Activated T-helper 2 cell treated with anti-CD3 and anti-CD28 coated beads, Interferon-gamma antibody, Interleukin-2, Interleukin-4, amounts not matched to agents 10 μg/mL and 5 μg/mL and 100 μg/mL, durations not matched to agents 14 hours and 24 hours and 36 hours (primary cell): ENCODE results near the gene MAP3K9. TPM values are rescaled to one million over a fixed set of nuclear protein-coding genes. Genes with fewer than 3 reads are reported as not detected.
A peak's percentile ranks its signal among the peaks of the same experiment; 100 is the strongest.
"Not testable (repeated sequence)": the region's sequence is repeated elsewhere in the genome, so short reads cannot be mapped to it uniquely, and the experiment has no call there.

Source experiments
- DNase-seq: peaks from one replicate; pipeline ENCODE4 v3.0.0; 2021; ENCODE audit warnings: low spot score
- H3K27ac Mint-ChIP-seq: one replicate; pipeline ENCODE4 v1.8.0; 2021; ENCODE audit warnings: mixed read lengths
- H3K27me3 Mint-ChIP-seq: one replicate; pipeline ENCODE4 v1.8.0; 2021; ENCODE audit warnings: low read depth, mixed read lengths
- H3K36me3 Mint-ChIP-seq: one replicate; pipeline ENCODE4 v1.8.0; 2021; ENCODE audit warnings: low read depth, mixed read lengths
- H3K4me1 Mint-ChIP-seq: one replicate; pipeline ENCODE4 v1.8.0; 2021; ENCODE audit warnings: low read depth, mixed read lengths
- H3K4me3 Mint-ChIP-seq: one replicate; pipeline ENCODE4 v1.8.0; 2021; ENCODE audit warnings: low read depth, mild to moderate bottlenecking, moderate library complexity, mixed read lengths
- H3K9me3 Mint-ChIP-seq: one replicate; pipeline ENCODE4 v1.8.0; 2021; ENCODE audit warnings: mixed read lengths
- intact Hi-C: fragments of 100-400 bp; cut with micrococcal nuclease; formaldehyde crosslinking; loops from one replicate; pipeline ENCODE4 v1.15.1; 2023
- total RNA-seq: library from RNA; stranded (reverse); gene quantifications from 2 replicates; pipeline ENCODE4 v1.2.3, GENCODE V29; 2022

The MAP3K9 gene
- total RNA-seq = 5.5 and 5.6 TPM in 2 replicates

DNA sequence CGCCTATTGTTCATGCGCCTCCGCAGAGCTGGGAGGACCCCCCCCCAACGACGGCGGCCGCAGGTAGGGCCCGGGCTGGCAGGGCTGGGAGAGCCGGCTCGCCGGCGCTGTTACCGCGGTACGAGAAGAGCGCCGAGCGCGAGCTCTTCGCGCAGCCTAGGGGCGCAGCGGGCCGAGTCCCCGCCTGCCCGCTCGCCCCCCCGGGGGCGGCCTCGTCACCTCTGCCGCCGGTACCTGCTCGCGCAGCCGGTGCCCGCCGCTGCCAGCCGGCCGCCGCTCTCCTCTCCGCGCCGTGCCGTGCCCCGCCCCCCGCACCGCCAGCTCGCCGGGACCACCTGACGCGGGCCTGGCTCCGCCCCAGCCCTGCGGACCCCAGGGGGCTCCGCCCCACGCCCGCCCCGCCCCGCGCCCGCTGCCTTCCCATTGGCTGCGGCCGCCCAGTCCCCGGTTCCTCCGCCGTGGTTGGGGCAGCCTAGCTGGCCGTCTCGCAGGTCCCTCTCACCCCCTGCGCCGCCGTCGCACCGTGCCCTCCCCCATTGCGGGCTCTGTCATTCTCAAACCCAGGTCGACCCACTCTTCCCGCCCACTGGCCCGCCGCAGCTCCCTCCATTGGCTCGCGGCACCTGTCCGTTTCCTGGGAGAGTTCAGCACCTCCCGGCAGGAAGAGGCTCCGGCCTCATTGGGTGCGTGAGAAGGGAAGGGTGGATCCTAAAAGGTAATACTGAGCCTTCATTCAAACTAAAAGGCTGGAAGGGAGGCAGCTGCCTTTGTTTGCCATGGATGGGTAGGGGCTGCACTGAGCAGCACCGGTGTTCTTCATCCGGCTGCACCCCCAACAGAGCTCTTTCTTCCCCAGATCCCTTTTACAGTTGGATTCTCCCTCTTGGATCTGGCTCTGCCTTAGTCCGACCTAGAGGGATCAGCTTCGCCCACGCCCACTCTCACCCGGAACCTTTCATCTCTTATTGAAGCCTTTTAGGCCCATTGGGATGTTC is at the start of gene MAP3K9:
Gene MAP3K9 (minus strand): TSS at position 289 of the 995 bp plus-strand sequence. CDS start 342 bp downstream, outside the sequence.
- peak within 1 kb of the TSS; percentile 64 for H3K27ac Mint-ChIP-seq

DNA sequence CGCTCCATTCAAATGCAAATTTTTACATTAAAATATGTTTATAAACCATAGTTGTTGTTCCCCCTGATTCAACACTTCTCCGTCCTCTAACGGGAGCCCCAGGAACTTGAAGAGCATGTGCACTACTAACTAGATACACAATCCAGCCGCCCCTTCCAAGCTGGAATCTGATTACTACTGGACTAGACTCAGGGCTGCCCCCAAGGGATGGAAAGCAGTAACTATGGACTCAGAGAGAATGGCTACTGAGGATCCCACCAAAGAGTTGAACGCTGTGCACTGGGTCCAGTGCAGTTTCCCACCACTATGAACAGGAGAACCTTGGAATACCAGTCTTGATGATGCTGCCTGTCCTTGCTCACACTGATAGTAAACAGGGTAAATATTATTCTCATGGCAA is 49.3 kb upstream of the MAP3K9 start:
- intact Hi-C loops = no loop called here
- Mint-ChIP-seq H3K27me3 (peaks cover 2% of the 10 kb centered on the region), H3K4me1 (peaks cover 10% of the 10 kb centered on the region), H3K4me3 (no peak overlapping the region), H3K9me3 (peaks cover 5% of the 10 kb centered on the region), H3K27ac (no peak overlapping the region), H3K36me3 (no peaks in the 10 kb centered on the region)
- no peak for DNase-seq

More for the DNA sequence above, at the start of gene MAP3K9:
- Mint-ChIP-seq H3K36me3 (peaks cover 3% of the 10 kb centered on the region), H3K4me1 (peaks cover 9% of the 10 kb centered on the region), H3K27me3 (peaks cover 2% of the 10 kb centered on the region), H3K9me3 (no peaks in the 10 kb centered on the region), H3K4me3 (peak within 1 kb of the TSS; percentile 75)
- intact Hi-C loops = loop anchor here (5.0 kb wide), 3 partner anchors 97 to 207 kb away; partner anchors contain the start of genes MED6 and TTC9
- DNase-seq = peak; percentile 91

DNA sequence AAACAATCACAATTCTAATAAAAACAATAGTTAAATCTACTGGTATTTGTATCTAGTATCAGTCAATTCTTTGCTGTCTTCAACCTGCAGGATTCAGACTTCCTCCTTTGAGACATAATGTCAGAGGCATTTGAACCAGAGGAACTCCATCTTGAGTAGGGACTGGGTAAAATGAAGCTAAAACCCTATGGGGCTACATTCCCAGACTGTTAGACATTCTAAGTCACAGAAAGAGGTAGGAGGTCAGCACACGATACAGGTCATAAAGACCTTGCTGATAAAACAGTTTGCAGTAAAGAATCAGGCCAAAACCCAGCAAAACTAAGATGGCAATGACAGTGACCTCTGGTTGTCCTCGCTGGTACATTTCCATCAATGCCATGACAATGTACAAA is 48.2 kb upstream of the MAP3K9 start:
- peaks cover 5% of the 10 kb centered on the region for H3K9me3 Mint-ChIP-seq
- no peak overlapping the region for H3K27ac Mint-ChIP-seq
- H3K4me1 Mint-ChIP-seq = peaks cover 10% of the 10 kb centered on the region
- H3K36me3 Mint-ChIP-seq = no peaks in the 10 kb centered on the region
- intact Hi-C loops = loop anchor here (1.0 to 2.0 kb wide), 2 partner anchors 28 to 35 kb away; no protein-coding TSS in a partner anchor
- no peak overlapping the region for H3K4me3 Mint-ChIP-seq
- DNase-seq = no peak
- H3K27me3 Mint-ChIP-seq = peaks cover 2% of the 10 kb centered on the region

DNA sequence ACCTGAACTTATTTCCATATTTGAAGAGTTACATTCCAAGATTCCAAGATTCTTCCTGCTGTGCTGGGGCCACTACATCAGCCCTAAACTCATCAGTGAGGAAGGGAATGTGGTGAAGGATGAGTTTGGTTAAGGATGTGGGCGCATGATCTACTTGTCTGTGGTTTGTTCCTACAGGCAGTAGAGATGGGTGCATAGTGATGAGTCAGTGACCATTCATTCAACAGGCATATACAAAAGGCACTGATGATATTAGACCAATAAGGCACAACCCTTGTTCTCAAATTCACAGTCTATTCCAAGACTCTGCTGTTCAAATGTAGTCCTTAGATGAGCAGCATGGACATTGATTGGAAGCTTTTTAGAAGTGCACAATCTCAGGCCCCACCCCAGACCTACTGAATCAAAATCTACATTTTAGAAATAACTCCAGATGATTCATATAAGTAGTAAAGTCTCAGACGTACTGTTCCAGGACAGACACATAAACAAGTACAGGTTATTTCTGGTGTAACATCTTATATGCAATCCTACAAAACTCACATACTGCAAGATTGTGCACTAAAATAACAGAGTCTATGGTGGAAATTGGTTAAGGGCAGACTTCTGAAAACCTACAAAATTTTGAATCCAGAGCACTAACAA is 47.7 kb upstream of the MAP3K9 start:
- Mint-ChIP-seq H3K4me3 (no peak overlapping the region), H3K27me3 (peaks cover 2% of the 10 kb centered on the region), H3K27ac (no peak overlapping the region), H3K4me1 (peaks cover 10% of the 10 kb centered on the region), H3K36me3 (no peaks in the 10 kb centered on the region), H3K9me3 (peaks cover 5% of the 10 kb centered on the region)
- intact Hi-C loops = loop anchor here (1.0 to 2.0 kb wide), 2 partner anchors 28 to 34 kb away; no protein-coding TSS in a partner anchor
- DNase-seq = no peak

DNA sequence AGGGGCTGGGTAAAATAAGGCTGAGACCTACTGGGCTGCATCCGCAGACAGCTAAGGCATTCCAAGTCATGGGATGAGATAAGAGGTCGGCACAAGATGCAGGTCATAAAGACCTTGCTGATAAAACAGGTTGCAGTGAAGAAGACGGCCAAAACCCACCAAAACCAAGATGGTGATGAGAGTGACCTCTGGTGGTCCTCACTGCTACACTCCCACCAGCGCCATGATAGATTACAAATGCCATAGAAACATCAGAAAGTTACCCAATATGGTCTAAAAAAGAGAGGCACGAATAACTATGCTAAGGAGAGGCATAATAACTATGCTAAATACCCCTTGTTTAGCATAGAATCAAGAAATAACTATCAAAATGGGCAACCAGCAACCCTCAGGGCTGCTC is 46.2 kb upstream of the MAP3K9 start:
- Mint-ChIP-seq H3K27me3 (peaks cover 5% of the 10 kb centered on the region), H3K27ac (no peak overlapping the region), H3K9me3 (no peaks in the 10 kb centered on the region), H3K36me3 (no peaks in the 10 kb centered on the region), H3K4me1 (peaks cover 10% of the 10 kb centered on the region), H3K4me3 (no peak overlapping the region)
- no peak for DNase-seq
- intact Hi-C loops = no loop called here

DNA sequence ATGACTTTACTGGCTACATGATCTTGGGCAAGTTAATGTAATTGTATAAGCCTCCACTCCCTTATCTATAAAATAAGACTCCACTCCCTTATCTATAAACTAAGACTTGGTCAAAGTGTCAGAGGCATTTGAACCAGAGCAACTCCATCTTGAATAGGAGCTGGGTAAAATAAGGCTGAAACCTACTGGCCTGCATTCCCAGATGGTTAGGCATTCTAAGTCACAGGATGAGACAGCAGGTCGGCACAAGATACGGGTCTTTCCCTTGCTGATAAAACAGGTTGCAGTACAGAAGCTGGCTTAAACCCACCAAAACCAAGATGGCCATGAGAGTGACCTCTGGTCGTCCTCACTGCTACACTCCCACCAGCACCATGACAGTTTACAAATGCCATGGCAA is 44.3 kb upstream of the MAP3K9 start:
- DNase-seq, H3K9me3 Mint-ChIP-seq, H3K27ac Mint-ChIP-seq, intact Hi-C loops, H3K27me3 Mint-ChIP-seq, H3K36me3 Mint-ChIP-seq, H3K4me3 Mint-ChIP-seq: not testable (repeated sequence)
- peaks cover 10% of the 10 kb centered on the region for H3K4me1 Mint-ChIP-seq

DNA sequence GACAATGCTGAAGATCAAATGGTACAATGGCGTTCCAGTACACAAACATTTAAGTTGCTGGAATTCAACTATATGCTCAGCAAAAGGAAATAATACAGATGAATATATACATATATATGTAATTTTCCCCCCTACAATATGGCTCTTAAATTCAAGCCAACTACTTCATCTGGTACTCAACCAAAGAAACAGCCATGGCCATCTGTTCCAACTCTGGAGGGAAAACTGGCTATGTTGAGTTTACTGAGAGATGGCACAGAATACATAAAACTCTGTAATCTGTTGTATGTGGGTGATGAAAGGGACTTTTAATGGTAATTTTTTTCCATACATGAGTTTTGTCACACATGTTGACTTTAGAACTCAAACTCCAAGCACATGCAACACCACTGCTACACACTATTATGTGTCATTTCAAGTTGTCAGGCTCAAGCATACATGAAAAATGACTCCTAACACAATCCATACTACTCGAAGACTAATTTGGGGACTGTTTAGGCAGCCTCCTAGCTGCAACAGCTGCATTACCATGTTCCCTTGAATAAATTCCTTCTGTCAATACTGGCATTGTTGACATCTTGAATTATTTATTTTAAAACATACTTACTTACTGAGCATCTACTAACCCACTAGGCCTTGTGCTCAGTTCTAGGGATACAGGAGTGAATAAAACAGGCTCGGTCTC is 38.2 kb upstream of the MAP3K9 start:
- H3K4me1 Mint-ChIP-seq = no peaks in the 10 kb centered on the region
- H3K4me3 Mint-ChIP-seq = no peak overlapping the region
- no peak overlapping the region for H3K27ac Mint-ChIP-seq
- DNase-seq = no peak
- no peaks in the 10 kb centered on the region for H3K9me3 Mint-ChIP-seq
- intact Hi-C loops = no loop called here
- H3K27me3 Mint-ChIP-seq = peaks cover 23% of the 10 kb centered on the region
- no peaks in the 10 kb centered on the region for H3K36me3 Mint-ChIP-seq

DNA sequence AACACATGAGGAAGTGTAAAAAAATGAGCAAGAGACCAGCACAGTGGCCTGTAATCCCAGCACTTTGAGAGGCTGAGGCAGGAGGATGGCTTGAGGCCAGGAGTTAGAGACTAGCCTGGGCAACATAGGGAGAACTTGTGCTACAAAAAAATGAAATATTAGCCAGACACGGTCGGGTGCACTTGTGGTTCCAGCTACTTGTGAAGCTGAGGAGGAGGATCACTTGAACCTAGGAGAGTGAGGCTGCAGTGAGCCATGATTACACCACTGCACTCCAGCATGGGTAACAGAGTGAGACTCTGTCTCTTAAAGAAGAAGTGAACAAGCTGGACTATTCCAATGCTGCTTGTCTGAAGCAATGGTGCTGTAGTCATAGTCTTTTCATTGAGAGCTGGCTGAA is 36.3 kb upstream of the MAP3K9 start:
- no peaks in the 10 kb centered on the region for H3K4me1 Mint-ChIP-seq
- H3K27ac Mint-ChIP-seq = no peak overlapping the region
- H3K27me3 Mint-ChIP-seq = peaks cover 21% of the 10 kb centered on the region
- intact Hi-C loops = no loop called here
- H3K36me3 Mint-ChIP-seq = no peaks in the 10 kb centered on the region
- DNase-seq = no peak
- H3K9me3 Mint-ChIP-seq = no peaks in the 10 kb centered on the region
- no peak overlapping the region for H3K4me3 Mint-ChIP-seq

DNA sequence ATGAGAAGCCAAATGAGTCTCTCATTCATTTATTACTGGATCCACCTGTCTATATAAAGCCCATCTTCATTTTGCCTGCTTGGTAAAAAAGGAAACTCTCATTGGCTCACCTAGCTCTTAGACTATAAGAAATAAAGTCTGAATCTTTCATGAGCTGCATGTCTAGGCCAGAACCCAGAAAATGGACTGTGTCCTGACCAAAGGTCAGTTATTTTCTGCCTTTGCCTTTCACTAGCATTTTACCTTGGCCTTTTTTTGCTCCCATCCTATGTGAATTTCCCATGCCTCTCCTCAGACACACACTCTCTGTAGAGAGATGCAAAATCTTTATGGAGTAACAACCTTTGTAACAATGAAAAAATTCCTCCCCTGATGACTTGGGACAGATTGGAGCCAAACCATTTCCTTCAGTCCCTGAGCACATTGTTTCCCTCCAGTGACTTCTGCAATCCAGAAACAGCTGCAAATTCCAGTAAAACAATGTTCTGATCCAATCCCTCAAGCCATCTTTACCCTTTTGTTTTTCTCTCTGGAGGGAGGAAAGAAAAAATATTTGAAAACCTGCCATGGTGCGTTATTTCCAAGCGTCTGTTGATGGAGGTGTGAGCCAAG is 33.6 kb upstream of the MAP3K9 start:
- DNase-seq = no peak
- H3K4me1 Mint-ChIP-seq = no peaks in the 10 kb centered on the region
- no peak overlapping the region for H3K4me3 Mint-ChIP-seq
- intact Hi-C loops = no loop called here
- no peaks in the 10 kb centered on the region for H3K9me3 Mint-ChIP-seq
- no peaks in the 10 kb centered on the region for H3K36me3 Mint-ChIP-seq
- H3K27me3 Mint-ChIP-seq = peaks cover 19% of the 10 kb centered on the region
- no peak overlapping the region for H3K27ac Mint-ChIP-seq

DNA sequence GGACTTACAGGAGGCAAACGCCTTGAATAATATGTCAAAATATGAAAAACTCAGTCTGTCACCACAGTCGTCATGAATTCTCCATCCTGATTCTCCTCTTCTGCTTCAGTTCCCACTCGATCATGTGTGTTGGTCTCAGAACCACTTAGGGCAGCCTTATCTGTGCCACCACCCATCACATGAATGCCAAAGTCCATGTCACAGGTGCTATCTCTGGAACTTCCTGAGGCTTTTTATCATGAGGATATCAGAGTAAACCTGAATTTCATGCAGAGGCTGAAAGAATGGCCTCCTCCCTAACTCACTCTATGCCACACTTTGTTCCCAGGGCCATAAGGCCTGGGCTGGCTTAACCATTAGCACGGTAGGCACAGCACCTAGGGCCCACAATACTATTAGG is 28.8 kb upstream of the MAP3K9 start:
- Mint-ChIP-seq H3K36me3 (peaks cover 3% of the 10 kb centered on the region), H3K27me3 (peaks cover 8% of the 10 kb centered on the region), H3K4me1 (no peaks in the 10 kb centered on the region), H3K9me3 (peaks cover 10% of the 10 kb centered on the region), H3K27ac (no peak overlapping the region), H3K4me3 (no peak overlapping the region)
- DNase-seq = no peak
- intact Hi-C loops = no loop called here

DNA sequence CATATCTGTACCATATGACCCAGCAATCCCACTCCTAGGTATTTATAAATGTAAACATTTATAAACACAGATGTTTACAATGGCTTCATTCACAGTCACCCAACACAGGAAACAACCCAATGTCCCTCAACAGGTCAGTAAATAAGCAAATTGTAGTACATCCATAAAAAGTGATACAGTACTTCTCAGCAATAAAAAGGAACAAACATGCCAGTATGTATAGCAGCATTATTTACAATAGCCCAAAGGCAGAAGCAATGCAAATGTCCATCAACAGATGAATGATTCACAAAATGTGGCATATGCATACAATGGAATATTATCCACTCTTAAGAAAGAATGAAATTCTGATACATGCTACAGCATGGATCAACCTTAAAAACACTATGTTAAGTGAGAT is 27.6 kb upstream of the MAP3K9 start:
- H3K4me3 Mint-ChIP-seq = no peak overlapping the region
- H3K9me3 Mint-ChIP-seq = peaks cover 10% of the 10 kb centered on the region
- peaks cover 3% of the 10 kb centered on the region for H3K36me3 Mint-ChIP-seq
- intact Hi-C loops = no loop called here
- no peaks in the 10 kb centered on the region for H3K4me1 Mint-ChIP-seq
- H3K27ac Mint-ChIP-seq = no peak overlapping the region
- DNase-seq = no peak
- H3K27me3 Mint-ChIP-seq = peaks cover 2% of the 10 kb centered on the region

DNA sequence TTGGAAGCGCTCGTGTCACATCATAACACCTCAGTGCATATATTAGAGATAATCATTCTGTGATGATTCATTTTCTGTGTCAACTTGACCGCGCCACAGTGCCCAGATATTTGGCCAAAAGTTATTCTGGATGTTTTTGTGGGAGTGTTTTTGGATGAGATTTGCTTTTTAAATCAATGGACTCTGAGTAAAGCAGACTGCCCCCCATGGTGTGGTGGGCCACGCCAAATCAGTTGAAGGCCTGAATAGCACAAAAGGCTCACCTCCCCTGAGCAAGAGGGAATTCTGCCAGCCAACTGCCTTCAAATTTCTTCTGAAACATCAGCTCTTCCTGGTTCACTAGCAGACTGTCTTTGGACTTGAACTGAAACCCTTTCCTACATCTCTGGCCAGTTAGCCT is 24.6 kb upstream of the MAP3K9 start:
- H3K36me3 Mint-ChIP-seq = peaks cover 3% of the 10 kb centered on the region
- peaks cover 10% of the 10 kb centered on the region for H3K9me3 Mint-ChIP-seq
- no peak overlapping the region for H3K4me3 Mint-ChIP-seq
- intact Hi-C loops = no loop called here
- H3K27ac Mint-ChIP-seq = no peak overlapping the region
- no peak for DNase-seq
- peaks cover 2% of the 10 kb centered on the region for H3K4me1 Mint-ChIP-seq
- H3K27me3 Mint-ChIP-seq = peaks cover 2% of the 10 kb centered on the region
